CD4-positive, alpha-beta T cell (primary cell): ENCODE results near the gene TIAM1. TPM values are rescaled to one million over a fixed set of nuclear protein-coding genes. Genes with fewer than 3 reads are reported as not detected.

Source experiments
- ATAC-seq: fragments of 200-7000 bp; cut with Tn5 transposase; one replicate; pipeline ENCODE4 v1.10.0; 2022; ENCODE audit warnings: mild to moderate bottlenecking; ENCODE audit not compliant: poor library complexity
- CTCF ChIA-PET: fragments of 350-600 bp; sonication (Branson Sonifier 250); formaldehyde crosslinking; loops from one replicate; lab custom pipeline; 2021; ENCODE audit warnings: antibody characterized with exemption, inconsistent platforms; lab: Charles Lee
- POLR2A ChIA-PET: fragments of 350-600 bp; sonication (Branson Sonifier 250); formaldehyde crosslinking; loops from one replicate; lab custom pipeline; 2021; ENCODE audit warnings: antibody characterized with exemption, inconsistent platforms; lab: Charles Lee
- DNase-seq, 14 experiments: peaks; one replicate each; pipeline ENCODE4 v3.0.0-alpha.2; 2013 to 2020; ENCODE audit warnings: mixed read lengths in 2 of 14
- H3K27ac ChIP-seq, 2 donors: one replicate each; pipeline versions ENCODE4 v1.5.1 to v1.7.0; 2013; ENCODE audit warnings: low read length in 2 of 2, low read depth in 1 of 2, mild to moderate bottlenecking in 1 of 2
- H3K27me3 ChIP-seq, 2 experiments: 1 replicate in 1 of 2; 2 replicates in 1 of 2; pipeline versions ENCODE4 v1.6.1 to v1.7.0; 2013; ENCODE audit warnings: low read length in 2 of 2, control low read depth in 1 of 2, mild to moderate bottlenecking in 1 of 2, moderate library complexity in 1 of 2; ENCODE audit not compliant: insufficient read depth in 2 of 2, control insufficient read depth in 1 of 2
- H3K36me3 ChIP-seq: one replicate; pipeline ENCODE4 v1.6.1; 2013; ENCODE audit warnings: low read length, control low read depth; ENCODE audit not compliant: insufficient read depth
- H3K4me1 ChIP-seq: one replicate; pipeline ENCODE4 v1.6.1; 2013; ENCODE audit warnings: low read length, control low read depth; ENCODE audit not compliant: insufficient read depth
- H3K4me3 ChIP-seq: one replicate; pipeline ENCODE4 v1.5.1; 2013; ENCODE audit warnings: mild to moderate bottlenecking, low read length, moderate library complexity
- H3K9me3 ChIP-seq, 2 experiments: 1 replicate in 1 of 2; 2 replicates in 1 of 2; pipeline versions ENCODE4 v1.6.1 to v1.7.0; 2013; ENCODE audit warnings: low read length in 2 of 2, mild to moderate bottlenecking in 2 of 2, control low read depth in 1 of 2, moderate library complexity in 1 of 2; ENCODE audit not compliant: control insufficient read depth in 1 of 2, insufficient read depth in 1 of 2
- H3K27ac Mint-ChIP-seq: one replicate; pipeline ENCODE4 v1.8.0; 2020; ENCODE audit warnings: mixed read lengths
- H3K27me3 Mint-ChIP-seq: one replicate; pipeline ENCODE4 v1.8.0; 2021; ENCODE audit warnings: mixed read lengths
- H3K36me3 Mint-ChIP-seq: one replicate; pipeline ENCODE4 v1.8.0; 2021; ENCODE audit warnings: low read depth, mixed read lengths
- H3K4me1 Mint-ChIP-seq: one replicate; pipeline ENCODE4 v1.8.0; 2021; ENCODE audit warnings: low read depth, mixed read lengths
- H3K4me3 Mint-ChIP-seq: one replicate; pipeline ENCODE4 v1.8.0; 2020; ENCODE audit warnings: mild to moderate bottlenecking, mixed read lengths
- H3K9me3 Mint-ChIP-seq: one replicate; pipeline ENCODE4 v1.8.0; 2020; ENCODE audit warnings: mixed read lengths
- intact Hi-C, 2 experiments: fragments of 100-400 bp; cut with DNase I in 1 of 2; cut with micrococcal nuclease in 1 of 2; formaldehyde crosslinking; loops; one replicate each; pipeline versions ENCODE4 v1.15.1 to v1.9.0; 2023 to 2025; cut with DNase I, micrococcal nuclease
- total RNA-seq, 174 experiments: library from RNA in 2 of 174; stranded (reverse) in 2 of 174; gene quantifications; one replicate each; pipeline ENCODE4 v1.2.3 and lab custom pipeline; 2021 to 2026
- TF ChIP-seq, protein P1 (sequence below): fragments of 200-600 bp; IDR thresholded peaks from one replicate; pipeline ENCODE4 v1.8.0; 2022; ENCODE audit warnings: antibody characterized with exemption, mild to moderate bottlenecking

TIAM1 gene
- total RNA-seq, 2 experiments from 2014 or later, result 39.6 to 39.8 TPM

- Mint-ChIP-seq H3K27me3 (no peaks in the 10 kb centered on the region), H3K4me1 (no peaks in the 10 kb centered on the region), H3K4me3 (no peak overlapping the region), H3K36me3 (no peaks in the 10 kb centered on the region), H3K9me3 (no peaks in the 10 kb centered on the region), H3K27ac (no peak overlapping the region)
- Histone ChIP-seq H3K27me3 (no peaks in the 10 kb centered on the region), H3K9me3 (no peaks in the 10 kb centered on the region), H3K4me1 (no peaks in the 10 kb centered on the region), H3K27ac (no peak overlapping the region), H3K4me3 (no peak overlapping the region), H3K36me3 (no peaks in the 10 kb centered on the region)
- ChIA-PET CTCF (interaction anchor here (0.9 kb wide), 1 partner anchor 146 kb away, joined by 3 read pairs; no protein-coding TSS in a partner anchor), POLR2A (no interaction called here)
- no peak for DNase-seq
- no peak for ATAC-seq
- intact Hi-C loops, result no loop called here
- TF ChIP-seq, protein P1, sequence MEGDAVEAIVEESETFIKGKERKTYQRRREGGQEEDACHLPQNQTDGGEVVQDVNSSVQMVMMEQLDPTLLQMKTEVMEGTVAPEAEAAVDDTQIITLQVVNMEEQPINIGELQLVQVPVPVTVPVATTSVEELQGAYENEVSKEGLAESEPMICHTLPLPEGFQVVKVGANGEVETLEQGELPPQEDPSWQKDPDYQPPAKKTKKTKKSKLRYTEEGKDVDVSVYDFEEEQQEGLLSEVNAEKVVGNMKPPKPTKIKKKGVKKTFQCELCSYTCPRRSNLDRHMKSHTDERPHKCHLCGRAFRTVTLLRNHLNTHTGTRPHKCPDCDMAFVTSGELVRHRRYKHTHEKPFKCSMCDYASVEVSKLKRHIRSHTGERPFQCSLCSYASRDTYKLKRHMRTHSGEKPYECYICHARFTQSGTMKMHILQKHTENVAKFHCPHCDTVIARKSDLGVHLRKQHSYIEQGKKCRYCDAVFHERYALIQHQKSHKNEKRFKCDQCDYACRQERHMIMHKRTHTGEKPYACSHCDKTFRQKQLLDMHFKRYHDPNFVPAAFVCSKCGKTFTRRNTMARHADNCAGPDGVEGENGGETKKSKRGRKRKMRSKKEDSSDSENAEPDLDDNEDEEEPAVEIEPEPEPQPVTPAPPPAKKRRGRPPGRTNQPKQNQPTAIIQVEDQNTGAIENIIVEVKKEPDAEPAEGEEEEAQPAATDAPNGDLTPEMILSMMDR, result no peak
Measured at GRCh38 chr21:31318971-31319370, 25.1 kb downstream of the TIAM1 start.

GRCh38 chr21:31317688-31318087 is 26.4 kb downstream of the TIAM1 start:
- no peaks in the 10 kb centered on the region for H3K27me3 ChIP-seq
- ATAC-seq (no peak), DNase-seq (no peak)
- Mint-ChIP-seq H3K36me3 (no peaks in the 10 kb centered on the region), H3K4me1 (no peaks in the 10 kb centered on the region), H3K27me3 (no peaks in the 10 kb centered on the region), H3K27ac (no peak overlapping the region), H3K4me3 (no peak overlapping the region), H3K9me3 (no peaks in the 10 kb centered on the region)
- H3K4me3 ChIP-seq, result no peak overlapping the region
- no peaks in the 10 kb centered on the region for H3K36me3 ChIP-seq
- intact Hi-C loops, result no loop called here
- no peak overlapping the region for H3K27ac ChIP-seq
- no peaks in the 10 kb centered on the region for H3K4me1 ChIP-seq
- CTCF ChIA-PET, result no interaction called here
- POLR2A ChIA-PET, result no interaction called here
- H3K9me3 ChIP-seq, result no peaks in the 10 kb centered on the region
- TF ChIP-seq, protein P1, result no peak

- intact Hi-C loops, result no loop called here
- Mint-ChIP-seq H3K36me3 (no peaks in the 10 kb centered on the region), H3K4me1 (no peaks in the 10 kb centered on the region), H3K4me3 (no peak overlapping the region), H3K27me3 (no peaks in the 10 kb centered on the region), H3K27ac (no peak overlapping the region), H3K9me3 (no peaks in the 10 kb centered on the region)
- DNase-seq, result no peak
- Histone ChIP-seq H3K27ac (no peak overlapping the region), H3K27me3 (no peaks in the 10 kb centered on the region), H3K4me1 (no peaks in the 10 kb centered on the region), H3K36me3 (no peaks in the 10 kb centered on the region), H3K4me3 (no peak overlapping the region), H3K9me3 (no peaks in the 10 kb centered on the region)
- no peak for ATAC-seq
- TF ChIP-seq, protein P1, result no peak
- ChIA-PET POLR2A (no interaction called here), CTCF (no interaction called here)
Measured at GRCh38 chr21:31316488-31317169, 27.4 kb downstream of the TIAM1 start.
